Sigmoid colon (tissue), 4 donors: ENCODE results near the gene GJC2.

ENCODE experiments used
- CTCF ChIP-seq, 4 experiments: fragments of 450-650 bp in 3 of 4; fragments of 200-600 bp in 1 of 4; IDR thresholded peaks; one replicate each; pipeline ENCODE4 v1.5.1; 2016 to 2019; ENCODE audit warnings: antibody characterized with exemption in 4 of 4, mild to moderate bottlenecking in 3 of 4, moderate library complexity in 2 of 4
- EP300 ChIP-seq, 4 donors: sonication (generic); formaldehyde crosslinking; IDR thresholded peaks; one replicate each; pipeline ENCODE4 v1.6.1; 2017; ENCODE audit warnings: antibody characterized with exemption in 4 of 4
- POLR2A ChIP-seq, 2 donors: fragments of 450-650 bp; IDR thresholded peaks; one replicate each; pipeline ENCODE4 v1.6.1; 2016; ENCODE audit warnings: antibody characterized with exemption in 2 of 2, mild to moderate bottlenecking in 2 of 2, moderate library complexity in 2 of 2
- POLR2AphosphoS5 ChIP-seq, 4 donors: sonication (generic); formaldehyde crosslinking; IDR thresholded peaks; one replicate each; pipeline ENCODE4 v1.6.1; 2017; ENCODE audit warnings: antibody characterized with exemption in 4 of 4

GRCh38 chr1:228108742-228109072 lies 41.0 kb upstream of the GJC2 start:
- TF ChIP-seq POLR2AphosphoS5 (IDR thresholded peaks at IDR 0.05) (no peak), CTCF (IDR thresholded peaks at IDR 0.05) (no peak), POLR2A (IDR thresholded peaks at IDR 0.05) (no peak), EP300 (IDR thresholded peaks at IDR 0.05) (no peak)
